Keratinocyte (primary cell): Measurements from ENCODE around the gene KLHL33.

Experiments used
- EZH2 ChIP-seq: IDR thresholded peaks from one replicate; pipeline ENCODE4 v1.6.1; 2012; ENCODE audit warnings: inconsistent platforms, mild to moderate bottlenecking, low read length, moderate library complexity
- TF ChIP-seq, protein P1 (sequence below), 3 experiments: IDR thresholded peaks in 1 of 3; conservative IDR thresholded peaks in 1 of 3; optimal IDR thresholded peaks in 1 of 3; 2 replicates in 2 of 3; 3 replicates in 1 of 3; pipeline versions ENCODE3 to v1.5.1; 2011; ENCODE audit warnings: low read length in 3 of 3, mild to moderate bottlenecking in 3 of 3, moderate library complexity in 2 of 3, control low read depth in 1 of 3, inconsistent platforms in 1 of 3; ENCODE audit not compliant: insufficient read depth in 2 of 3; ENCODE audit errors: extremely low read depth in 1 of 3

- TF ChIP-seq EZH2 = no peak
- TF ChIP-seq, protein P1, sequence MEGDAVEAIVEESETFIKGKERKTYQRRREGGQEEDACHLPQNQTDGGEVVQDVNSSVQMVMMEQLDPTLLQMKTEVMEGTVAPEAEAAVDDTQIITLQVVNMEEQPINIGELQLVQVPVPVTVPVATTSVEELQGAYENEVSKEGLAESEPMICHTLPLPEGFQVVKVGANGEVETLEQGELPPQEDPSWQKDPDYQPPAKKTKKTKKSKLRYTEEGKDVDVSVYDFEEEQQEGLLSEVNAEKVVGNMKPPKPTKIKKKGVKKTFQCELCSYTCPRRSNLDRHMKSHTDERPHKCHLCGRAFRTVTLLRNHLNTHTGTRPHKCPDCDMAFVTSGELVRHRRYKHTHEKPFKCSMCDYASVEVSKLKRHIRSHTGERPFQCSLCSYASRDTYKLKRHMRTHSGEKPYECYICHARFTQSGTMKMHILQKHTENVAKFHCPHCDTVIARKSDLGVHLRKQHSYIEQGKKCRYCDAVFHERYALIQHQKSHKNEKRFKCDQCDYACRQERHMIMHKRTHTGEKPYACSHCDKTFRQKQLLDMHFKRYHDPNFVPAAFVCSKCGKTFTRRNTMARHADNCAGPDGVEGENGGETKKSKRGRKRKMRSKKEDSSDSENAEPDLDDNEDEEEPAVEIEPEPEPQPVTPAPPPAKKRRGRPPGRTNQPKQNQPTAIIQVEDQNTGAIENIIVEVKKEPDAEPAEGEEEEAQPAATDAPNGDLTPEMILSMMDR (optimal IDR thresholded peaks at IDR 0.05 in 1 of 3, IDR thresholded peaks at IDR 0.05 in 1 of 3, conservative IDR thresholded peaks at IDR 0.05 in 1 of 3; ENCODE audit: extremely low read depth in 1 of 3, insufficient read depth in 2 of 3, low read length in 3 of 3) = no peak
Observed at GRCh38 chr14:20427231-20428009, 8.5 kb downstream of the KLHL33 start.
